ENCODE data around the gene GPR39.

DNA sequence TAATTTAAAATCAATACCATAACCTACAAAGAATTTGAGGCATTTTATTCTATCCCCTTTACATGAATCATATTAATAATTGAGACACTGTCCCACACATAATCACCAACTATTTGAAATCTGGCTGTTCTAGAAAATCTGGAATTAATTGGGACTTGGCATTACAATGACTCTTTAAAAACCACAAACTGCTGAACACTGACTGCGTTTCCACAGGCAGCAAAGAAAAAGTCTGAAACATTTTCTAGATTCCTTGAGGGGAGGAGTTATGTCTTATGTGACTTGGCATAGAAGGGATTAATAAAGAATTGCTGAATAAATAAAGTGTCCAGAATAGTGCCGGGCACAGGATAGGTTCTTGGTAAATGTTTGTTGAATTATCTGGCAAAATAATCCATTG, 61.4 kb downstream of the GPR39 start:
- TF ChIP-seq CTCF (IDR thresholded peaks at IDR 0.05) (no peak), ZFX (IDR thresholded peaks at IDR 0.05; ENCODE audit: borderline replicate concordance) (no peak)

Data from 22Rv1 (cell line).